Measurements from ENCODE around the gene FOXC1.

FOXC1 gene

DNA sequence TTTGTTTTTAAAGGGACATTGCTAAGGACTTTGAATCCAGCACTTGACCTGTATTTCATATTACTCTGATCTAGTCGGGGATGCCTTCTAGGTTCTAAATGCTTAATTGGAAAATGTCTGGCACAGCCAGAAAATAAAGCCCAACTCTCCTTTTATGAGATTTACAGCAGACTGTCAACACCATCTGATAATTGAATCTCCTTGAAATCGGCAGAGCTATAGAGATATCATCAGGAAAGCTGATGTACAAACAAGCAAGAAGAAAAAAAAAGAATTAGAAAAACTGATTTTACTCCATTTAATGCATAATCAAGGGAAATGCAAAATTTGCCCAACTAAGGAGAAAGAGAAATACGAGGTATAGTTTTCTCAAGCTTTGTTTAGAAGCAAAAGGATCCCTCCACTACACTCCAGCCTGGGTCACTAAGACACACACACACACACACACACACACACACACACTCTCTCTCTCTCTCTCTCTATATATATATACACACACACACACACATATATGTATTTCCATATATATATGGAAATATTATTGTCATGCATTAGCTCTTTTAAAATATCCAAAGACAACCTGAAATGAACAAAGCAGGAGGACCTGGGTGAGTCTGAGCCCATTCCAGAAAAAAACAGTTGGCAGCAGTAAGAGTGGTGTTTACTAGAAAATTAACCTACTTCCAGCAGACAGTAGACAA lies 9.5 kb upstream of the FOXC1 start:
- no peak for DNase-seq

DNA sequence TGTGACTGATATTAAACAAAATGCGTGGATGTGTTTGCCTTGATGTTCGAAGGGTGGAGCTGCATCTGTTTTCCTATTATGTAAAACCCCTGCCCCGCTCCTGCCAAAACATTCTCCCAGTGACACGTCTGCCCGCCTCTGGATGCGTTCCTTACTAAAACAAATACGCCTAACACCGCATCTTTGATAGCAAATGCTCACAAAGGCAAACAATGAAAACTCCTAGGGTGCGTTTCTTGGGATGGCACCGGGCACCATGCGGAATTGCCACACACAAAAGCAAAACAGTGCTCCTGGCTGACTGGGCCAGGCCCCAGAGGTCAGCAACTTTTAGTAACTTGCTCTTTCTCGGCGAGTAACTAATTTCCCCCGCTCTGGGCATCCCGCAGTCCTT lies 9.0 kb upstream of the FOXC1 start:
- DNase-seq = no peak

DNA sequence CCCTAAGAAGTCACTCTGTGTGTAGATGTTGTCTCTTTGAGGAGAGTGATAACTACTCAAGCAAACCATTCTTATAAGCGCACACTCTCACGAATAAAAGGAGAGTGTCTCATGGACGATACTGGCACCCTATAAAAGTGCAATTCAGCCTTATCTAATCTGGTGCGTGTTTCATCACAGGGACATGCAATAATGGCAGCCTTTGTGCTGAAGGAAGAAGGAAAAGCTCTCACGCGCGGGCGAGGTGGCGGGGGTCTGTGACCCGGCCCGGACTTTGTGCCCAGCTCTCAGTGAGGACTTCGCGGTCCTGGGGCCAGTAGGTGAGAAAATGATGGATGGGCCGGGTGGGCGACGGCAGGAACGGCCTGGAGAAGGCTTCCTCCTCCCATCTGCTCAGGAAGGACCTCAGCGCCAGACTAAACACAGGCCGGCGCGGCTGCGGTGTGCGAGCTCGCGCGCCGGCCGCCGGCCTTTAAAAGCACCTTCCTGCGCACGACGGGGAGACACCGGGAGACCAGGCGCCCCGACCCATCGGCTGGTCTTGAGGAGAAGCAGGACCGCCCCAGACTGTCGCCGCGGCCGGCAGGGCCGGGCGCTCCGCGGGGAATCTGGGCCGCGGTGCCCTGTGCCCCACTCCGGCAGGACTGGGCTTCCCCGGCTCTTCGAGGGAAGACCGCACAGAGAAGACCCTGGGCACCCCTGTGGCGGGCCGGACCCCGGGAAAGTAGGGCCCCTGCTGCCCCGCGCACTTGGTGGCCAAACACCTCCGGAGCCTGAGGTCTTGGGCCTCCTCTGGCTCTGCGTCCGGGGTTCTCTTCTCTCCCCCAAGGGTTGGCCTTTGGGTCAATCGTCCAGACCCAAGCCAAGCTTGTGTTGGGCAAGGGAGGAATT lies 8.3 kb upstream of the FOXC1 start:
- no peak for DNase-seq

DNA sequence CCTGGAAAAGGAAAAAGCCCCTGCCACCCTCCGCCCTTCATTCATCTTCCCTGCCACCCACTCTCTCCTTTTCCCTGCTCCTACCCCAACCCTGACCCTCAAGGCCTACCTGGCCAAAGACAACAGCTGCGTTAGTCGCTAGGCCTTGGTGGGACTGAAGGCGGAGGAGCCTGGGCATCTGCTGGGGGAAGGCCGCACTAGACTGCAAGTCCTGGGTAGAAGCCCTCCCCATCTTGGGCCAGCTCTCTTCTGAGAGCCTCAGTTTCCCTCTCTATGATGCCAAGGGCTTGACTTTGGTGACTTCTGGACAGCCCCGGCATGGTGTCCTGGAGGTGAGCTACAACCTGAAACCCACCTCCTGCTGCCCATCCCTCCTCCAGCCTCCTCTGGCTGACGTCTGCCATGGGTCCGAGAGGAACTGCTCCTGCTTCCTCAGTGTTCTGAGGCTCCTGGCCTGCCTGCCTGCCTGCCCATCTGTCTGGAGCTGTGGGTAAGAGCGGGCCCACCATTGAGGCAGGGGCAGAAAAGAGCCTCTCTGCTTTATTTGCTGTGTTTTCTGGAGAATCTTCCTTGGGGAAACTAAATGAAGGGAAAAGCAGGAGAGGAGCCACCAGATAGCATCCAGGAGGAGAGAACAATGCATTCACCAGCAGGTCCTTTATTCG lies 7.5 kb upstream of the FOXC1 start:
- no peak for DNase-seq

DNA sequence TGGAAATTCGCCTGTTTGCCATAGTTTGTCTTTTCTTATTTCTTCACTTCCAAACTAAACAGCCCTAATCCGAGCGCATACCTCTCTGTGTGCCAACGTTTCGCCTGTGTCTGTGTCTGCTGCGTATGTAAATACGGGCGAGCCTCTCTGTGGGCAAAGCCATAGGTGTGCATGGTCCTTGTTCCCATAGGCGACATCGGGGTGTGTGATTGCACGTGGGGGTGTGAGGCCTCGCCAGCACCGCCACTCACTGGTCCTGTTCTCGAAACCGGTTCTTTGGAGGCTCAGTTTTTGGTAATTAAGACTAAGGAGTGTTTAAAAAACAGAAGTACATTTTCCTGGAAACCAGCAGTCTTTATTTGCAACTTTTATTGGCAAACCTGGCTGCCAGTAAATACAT lies 6.0 kb upstream of the FOXC1 start:
- no peak for DNase-seq

DNA sequence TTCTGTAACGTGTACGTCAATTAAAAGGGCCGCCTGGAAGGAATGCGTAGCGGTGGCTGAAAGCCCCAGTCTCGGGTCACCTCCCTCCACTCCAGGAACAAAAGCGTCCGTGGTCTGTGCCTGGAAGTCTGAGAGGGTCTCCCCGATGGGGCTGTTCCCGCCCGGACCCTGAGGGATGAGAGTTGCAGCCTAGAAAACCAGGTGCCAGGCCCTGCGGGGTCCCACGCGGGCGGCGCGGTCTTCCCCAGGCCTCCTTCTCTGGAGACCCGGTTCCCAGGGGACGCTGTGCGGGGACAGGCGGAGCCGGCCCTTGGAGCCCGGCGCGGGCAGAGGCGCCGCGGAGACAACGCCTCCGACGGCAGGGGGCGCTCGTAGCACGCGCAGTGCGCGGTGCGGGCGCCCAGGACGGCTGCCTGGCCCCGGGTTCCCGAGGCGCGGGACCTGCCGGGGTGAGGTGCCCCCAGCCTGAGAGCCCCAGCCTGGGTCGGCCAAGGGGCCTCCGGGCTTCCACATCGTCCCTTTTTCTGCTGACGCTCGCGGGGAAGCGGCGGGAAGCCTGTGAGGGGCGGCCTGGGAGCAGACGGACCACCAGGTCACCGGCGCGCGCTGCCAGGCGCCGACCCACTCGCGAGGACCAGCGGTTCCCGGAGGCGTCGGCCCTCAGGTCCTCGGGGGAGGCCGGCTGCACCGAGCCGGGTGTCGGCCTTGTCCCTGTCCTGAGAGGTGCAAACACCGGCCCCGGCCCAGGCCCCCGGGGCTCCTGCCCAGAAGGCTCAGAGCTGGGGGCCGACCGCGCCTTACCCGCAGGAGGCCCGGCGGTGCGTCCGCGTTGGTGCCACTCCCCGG lies 5.3 kb upstream of the FOXC1 start:
- no peak for DNase-seq

DNA sequence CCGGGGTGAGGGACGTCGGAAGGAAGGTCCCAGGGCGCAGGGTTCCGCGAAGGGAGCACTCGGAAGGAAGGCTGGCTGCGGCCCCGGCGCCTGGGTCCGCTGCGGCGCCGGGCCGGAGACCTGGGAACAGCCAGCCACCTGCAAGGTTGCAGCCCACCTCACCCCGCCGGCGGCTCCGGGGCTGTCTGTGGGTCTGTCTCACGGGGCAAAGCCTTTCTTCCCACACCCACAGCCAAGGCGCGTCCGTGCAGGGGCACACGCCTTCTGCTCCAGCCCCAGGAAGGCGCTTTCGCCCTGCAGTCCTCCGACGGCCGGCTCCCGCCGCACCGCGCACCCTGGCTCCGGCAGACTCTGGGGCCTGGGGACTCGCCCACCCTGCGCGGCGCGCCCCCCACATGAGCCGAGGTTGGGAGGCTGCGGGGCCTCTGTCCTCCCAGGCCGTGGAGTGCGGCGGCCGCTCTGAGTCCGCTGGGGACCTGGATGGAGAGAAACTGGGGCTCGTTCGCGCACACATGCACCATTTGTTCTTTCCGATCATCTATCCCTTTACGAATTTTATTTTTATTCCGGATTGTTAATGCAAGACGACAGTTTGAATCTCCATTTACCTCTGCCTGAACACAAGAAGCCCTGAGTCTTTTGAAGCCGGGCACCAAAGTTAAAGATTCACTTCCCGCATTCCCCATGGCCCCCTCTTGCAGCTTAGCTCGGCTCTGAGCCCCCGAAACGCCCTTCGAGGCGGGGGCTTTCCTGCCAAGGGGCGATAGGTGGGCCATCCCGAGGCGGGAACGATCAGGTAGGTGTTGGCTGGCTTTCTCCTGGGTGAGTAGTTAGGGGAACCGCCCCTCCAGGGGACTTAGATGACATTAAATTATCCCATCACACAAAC lies 4.5 kb upstream of the FOXC1 start:
- DNase-seq = no peak

DNA sequence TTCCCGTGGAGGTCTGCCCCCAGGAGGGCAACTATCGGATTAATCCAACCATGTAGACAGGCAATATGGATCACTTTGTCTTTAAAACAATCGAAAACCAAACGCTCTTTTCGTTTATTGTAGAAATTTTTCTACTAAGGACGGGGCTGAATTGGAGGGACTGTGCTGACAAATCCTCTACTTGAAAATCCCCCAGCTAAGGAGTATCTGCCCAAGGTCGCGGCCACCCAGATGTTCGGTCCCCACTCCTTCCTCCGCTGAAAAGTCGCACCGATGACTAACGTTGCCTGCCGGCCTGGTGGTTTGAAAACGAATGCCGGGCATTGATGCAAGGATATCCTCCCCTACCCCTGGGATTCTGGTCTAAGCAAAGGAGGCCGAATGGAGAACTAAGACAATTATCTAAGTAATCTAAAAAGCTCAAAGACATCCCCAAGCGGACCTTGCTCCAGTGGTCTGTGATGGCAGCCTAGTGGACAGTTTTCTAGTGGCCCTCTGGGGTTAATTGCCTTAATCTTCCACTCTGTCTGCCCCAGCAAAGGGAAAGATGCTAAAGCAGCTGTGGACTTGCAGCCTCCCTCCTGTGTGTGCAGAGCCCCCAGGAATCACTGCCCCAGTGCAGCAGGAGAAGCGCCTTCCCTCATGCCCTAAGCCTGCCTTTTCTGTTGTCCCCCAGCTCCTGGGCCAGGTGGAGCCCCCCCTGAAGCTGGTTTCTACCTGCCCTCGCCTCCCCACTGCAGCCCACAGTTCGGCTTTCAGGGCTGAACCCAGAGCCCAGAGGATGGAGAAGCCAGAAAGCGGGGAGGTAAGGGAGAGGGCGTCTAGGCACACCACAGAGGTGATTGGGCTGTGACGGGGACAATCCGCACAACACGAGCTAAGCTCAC lies 3.6 kb upstream of the FOXC1 start:
- no peak for DNase-seq

DNA sequence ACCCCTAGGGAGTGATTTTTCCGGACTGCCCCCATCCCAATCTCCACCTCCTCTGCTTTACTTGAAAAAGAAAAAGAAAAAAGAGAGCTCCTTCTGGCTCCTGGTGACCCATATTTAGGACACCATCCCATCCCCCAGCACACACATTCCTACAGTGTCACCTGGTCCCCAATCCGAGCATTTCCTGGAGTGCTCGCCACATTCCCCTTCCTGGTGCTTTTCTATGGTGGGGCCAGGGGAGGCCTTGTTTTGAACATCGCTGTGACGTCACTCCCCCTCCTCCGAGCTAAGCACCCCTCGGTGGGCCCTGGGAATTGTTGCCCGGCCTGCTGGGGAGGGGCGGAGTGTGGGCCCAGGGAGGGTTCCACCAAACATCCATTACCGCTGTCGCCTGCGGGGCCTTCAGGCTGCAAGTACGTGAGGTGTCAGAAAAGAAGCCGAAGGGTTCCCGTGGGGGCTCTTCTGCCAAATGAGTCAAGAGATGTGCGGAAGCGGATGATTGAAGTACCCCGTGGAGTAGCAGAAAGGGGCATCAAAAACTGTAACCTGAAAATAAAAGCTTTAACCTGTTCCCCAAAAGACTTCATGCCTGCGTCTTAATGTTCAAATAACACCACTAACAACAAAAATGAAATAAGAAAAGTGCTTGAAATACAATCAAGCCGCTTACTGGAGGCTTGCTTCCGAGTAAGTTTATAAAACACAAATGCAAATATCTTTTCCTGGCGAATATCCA lies 2.8 kb upstream of the FOXC1 start:
- no peak for DNase-seq

DNA sequence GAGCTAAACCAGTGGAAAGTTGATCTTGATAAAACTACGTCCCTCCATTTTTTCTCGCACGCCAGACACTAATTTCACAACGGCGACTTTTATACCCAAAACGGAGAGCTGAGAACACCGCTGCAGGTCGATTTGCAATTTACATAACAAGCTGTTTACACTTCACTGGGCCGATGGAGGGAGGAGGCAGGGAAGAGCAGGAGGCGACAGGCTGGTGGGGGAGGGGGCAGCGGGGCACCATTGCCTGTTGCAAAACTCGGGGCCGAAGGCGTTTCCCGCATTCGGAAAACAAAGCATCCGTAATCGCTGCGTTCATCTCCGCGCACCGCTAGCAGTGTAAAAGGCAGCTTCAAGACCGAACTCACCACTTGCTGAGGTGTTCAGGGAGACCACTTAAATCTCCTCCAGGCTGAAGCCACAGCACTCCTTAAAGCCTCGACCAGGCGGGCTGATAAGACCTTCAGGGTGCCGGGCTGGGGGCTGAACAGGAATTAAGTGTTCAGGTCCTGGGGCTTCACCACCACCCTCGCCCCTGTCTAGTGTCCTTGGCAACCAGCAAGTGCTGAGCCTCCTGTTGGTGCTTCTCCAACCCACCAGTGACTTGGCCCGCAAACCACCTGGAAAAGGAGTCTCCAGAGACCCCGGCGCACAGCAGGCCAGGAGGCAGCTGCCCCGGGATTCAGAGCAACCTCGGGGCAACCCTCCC lies 2.0 kb upstream of the FOXC1 start:
- DNase-seq = no peak

DNA sequence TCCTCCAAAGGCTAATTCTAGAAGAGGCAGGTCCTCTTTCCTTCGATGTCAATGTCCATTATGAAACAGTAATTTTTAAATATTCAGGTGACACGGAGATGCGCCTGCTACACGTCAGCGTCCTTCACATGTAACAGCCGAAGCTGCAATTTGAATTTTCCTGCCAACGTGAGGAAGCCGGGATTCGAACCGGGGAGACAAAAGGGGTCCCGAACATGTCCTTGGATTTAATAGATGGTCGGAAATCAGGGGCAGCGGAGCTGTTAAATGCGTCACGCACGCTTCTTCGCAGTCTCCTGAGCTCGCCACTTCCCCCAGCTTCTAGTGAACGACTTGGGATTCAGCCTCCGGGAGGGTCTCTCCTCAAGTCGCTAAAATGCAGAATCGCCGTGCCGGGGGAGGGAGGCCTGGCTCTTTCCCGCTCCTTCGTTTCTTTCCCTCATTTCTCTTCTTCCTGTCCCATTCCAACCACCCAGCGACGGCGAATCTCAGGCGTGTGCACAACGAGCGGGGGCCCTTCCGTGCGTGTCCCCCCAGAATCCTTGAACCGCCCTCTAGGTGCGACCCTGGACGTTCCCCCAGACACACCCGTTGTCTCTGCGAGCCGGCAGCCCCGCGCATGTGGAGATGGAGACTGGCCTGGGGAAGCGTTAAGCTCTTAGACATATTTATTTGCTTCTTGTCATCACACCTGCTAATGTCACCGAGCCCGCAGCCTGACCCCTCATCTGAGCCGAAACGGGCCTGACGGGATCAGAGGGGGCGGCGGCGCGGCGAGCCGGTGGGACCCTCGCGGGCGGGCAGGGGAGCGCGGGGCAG lies 1.3 kb upstream of the FOXC1 start:
- DNase-seq = no peak

DNA sequence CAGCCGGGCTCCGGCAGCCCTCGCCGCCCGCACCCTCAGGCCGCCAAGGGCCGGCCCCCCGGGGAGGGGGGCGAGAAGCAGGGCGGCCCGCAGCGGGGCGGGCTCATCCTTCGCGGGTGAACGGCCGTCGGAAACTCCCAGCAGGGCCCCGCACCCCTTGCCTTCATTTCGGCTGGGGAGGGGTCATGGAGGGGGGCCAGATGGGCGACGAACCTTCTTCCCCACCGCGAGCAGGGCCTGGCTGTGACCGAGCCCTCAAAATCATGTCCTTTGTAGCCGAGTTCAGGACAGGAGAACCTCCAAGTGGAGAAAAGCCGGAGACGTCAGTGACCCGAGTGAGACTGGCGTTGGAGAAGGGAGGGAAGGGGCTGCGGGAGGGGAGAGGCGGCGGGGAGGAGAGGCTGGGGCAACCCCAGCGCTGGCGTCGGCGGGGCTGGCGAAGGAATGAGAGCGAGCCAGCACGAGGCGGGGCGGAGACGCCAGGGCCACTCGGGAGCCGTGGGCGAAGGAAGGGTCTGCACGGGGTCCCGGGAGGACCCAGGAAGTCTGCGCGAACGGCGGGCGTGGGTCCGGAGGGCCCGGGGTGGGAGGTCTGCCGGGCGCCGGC lies 571 bp upstream of the FOXC1 start:
- DNase-seq = no peak

DNA sequence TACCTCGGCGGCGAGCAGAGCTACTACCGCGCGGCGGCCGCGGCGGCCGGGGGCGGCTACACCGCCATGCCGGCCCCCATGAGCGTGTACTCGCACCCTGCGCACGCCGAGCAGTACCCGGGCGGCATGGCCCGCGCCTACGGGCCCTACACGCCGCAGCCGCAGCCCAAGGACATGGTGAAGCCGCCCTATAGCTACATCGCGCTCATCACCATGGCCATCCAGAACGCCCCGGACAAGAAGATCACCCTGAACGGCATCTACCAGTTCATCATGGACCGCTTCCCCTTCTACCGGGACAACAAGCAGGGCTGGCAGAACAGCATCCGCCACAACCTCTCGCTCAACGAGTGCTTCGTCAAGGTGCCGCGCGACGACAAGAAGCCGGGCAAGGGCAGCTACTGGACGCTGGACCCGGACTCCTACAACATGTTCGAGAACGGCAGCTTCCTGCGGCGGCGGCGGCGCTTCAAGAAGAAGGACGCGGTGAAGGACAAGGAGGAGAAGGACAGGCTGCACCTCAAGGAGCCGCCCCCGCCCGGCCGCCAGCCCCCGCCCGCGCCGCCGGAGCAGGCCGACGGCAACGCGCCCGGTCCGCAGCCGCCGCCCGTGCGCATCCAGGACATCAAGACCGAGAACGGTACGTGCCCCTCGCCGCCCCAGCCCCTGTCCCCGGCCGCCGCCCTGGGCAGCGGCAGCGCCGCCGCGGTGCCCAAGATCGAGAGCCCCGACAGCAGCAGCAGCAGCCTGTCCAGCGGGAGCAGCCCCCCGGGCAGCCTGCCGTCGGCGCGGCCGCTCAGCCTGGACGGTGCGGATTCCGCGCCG lies 994 bp downstream of the FOXC1 start:
- no peak for DNase-seq

DNA sequence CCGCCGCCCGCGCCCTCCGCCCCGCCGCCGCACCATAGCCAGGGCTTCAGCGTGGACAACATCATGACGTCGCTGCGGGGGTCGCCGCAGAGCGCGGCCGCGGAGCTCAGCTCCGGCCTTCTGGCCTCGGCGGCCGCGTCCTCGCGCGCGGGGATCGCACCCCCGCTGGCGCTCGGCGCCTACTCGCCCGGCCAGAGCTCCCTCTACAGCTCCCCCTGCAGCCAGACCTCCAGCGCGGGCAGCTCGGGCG lies 1.5 kb downstream of the FOXC1 start:
- DNase-seq = no peak

DNA sequence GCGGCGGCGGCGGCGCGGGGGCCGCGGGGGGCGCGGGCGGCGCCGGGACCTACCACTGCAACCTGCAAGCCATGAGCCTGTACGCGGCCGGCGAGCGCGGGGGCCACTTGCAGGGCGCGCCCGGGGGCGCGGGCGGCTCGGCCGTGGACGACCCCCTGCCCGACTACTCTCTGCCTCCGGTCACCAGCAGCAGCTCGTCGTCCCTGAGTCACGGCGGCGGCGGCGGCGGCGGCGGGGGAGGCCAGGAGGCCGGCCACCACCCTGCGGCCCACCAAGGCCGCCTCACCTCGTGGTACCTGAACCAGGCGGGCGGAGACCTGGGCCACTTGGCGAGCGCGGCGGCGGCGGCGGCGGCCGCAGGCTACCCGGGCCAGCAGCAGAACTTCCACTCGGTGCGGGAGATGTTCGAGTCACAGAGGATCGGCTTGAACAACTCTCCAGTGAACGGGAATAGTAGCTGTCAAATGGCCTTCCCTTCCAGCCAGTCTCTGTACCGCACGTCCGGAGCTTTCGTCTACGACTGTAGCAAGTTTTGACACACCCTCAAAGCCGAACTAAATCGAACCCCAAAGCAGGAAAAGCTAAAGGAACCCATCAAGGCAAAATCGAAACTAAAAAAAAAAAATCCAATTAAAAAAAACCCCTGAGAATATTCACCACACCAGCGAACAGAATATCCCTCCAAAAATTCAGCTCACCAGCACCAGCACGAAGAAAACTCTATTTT lies 2.0 kb downstream of the FOXC1 start:
- no peak for DNase-seq

DNA sequence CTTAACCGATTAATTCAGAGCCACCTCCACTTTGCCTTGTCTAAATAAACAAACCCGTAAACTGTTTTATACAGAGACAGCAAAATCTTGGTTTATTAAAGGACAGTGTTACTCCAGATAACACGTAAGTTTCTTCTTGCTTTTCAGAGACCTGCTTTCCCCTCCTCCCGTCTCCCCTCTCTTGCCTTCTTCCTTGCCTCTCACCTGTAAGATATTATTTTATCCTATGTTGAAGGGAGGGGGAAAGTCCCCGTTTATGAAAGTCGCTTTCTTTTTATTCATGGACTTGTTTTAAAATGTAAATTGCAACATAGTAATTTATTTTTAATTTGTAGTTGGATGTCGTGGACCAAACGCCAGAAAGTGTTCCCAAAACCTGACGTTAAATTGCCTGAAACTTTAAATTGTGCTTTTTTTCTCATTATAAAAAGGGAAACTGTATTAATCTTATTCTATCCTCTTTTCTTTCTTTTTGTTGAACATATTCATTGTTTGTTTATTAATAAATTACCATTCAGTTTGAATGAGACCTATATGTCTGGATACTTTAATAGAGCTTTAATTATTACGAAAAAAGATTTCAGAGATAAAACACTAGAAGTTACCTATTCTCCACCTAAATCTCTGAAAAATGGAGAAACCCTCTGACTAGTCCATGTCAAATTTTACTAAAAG lies 2.7 kb downstream of the FOXC1 start:
- no peak for DNase-seq
